CD4-positive, alpha-beta T cell treated with Interleukin-1 beta for 1 hour (primary cell): ENCODE data around the gene GPBP1.
"Not testable (repeated sequence)": the region's sequence is repeated elsewhere in the genome, so short reads cannot be mapped to it uniquely, and the experiment has no call there.

Experiments used
- DNase-seq, 2 donors: peaks; one replicate each; pipeline ENCODE4 v3.0.0-alpha.2; 2020 to 2022

Gene GPBP1

GRCh38 chr5:57291894-57292293 lies 118.0 kb downstream of the GPBP1 start:
- DNase-seq = no peak

- no peak for DNase-seq
Observed at GRCh38 chr5:57292336-57292735, 118.5 kb downstream of the GPBP1 start.

GRCh38 chr5:57298295-57298984 lies 124.6 kb downstream of the GPBP1 start:
- DNase-seq = peak; percentile 79 to 88

GRCh38 chr5:57298985-57299491 lies 125.2 kb downstream of the GPBP1 start:
- DNase-seq = peak; percentile 28 to 79

- no peak for DNase-seq
Observed at GRCh38 chr5:57299986-57300385, 126.1 kb downstream of the GPBP1 start.

- peak in 1 of 2 donors; percentile 1 for DNase-seq
Observed at GRCh38 chr5:57302164-57302563, 128.3 kb downstream of the GPBP1 start.

GRCh38 chr5:57302643-57303042 lies 128.8 kb downstream of the GPBP1 start:
- DNase-seq = no peak

GRCh38 chr5:57303985-57304384 lies 130.1 kb downstream of the GPBP1 start:
- DNase-seq = no peak

- DNase-seq = no peak
Observed at GRCh38 chr5:57304931-57305330, 131.1 kb downstream of the GPBP1 start.

- no peak for DNase-seq
Observed at GRCh38 chr5:57306359-57306758, 132.5 kb downstream of the GPBP1 start.

GRCh38 chr5:57307516-57307915 lies 133.7 kb downstream of the GPBP1 start:
- no peak for DNase-seq

- DNase-seq = not testable (repeated sequence)
Observed at GRCh38 chr5:57309022-57309421, 135.2 kb downstream of the GPBP1 start.

GRCh38 chr5:57311251-57311650 lies 137.4 kb downstream of the GPBP1 start:
- DNase-seq = no peak

- no peak for DNase-seq
Observed at GRCh38 chr5:57311921-57312735, 138.3 kb downstream of the GPBP1 start.

GRCh38 chr5:57313716-57314115 lies 139.9 kb downstream of the GPBP1 start:
- no peak for DNase-seq
